Ramos (cell line): ENCODE results near the gene FAM221B.

Experiments
- in situ Hi-C: fragments of 300-500 bp; cut with MboI; formaldehyde crosslinking; loops from one replicate; pipeline ENCODE4 v1.14.3; 2022; ENCODE audit warnings: low sequenced_read_pairs; ENCODE audit not compliant: unreplicated experiment

FAM221B gene

DNA sequence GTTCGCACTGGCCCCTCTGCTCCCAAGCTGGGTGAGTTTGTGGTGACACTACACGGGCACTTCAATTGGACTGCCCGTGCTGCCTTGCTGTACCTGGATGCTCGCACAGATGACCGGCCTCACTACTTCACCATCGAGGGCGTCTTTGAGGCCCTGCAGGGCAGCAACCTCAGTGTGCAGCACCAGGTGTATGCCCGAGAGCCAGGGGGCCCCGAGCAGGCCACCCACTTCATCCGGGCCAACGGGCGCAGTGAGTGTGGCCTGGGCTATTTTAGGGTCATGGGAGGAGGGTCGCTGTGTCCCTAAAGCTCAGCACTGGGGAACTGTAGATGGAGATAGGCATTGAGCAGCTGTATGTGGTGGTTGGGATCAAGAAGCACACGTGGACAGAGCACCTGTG is 35.7 kb downstream of the FAM221B start:
- in situ Hi-C loops, result loop anchor here (5.0 kb wide), 1 partner anchor 84 kb away; no protein-coding TSS in a partner anchor

DNA sequence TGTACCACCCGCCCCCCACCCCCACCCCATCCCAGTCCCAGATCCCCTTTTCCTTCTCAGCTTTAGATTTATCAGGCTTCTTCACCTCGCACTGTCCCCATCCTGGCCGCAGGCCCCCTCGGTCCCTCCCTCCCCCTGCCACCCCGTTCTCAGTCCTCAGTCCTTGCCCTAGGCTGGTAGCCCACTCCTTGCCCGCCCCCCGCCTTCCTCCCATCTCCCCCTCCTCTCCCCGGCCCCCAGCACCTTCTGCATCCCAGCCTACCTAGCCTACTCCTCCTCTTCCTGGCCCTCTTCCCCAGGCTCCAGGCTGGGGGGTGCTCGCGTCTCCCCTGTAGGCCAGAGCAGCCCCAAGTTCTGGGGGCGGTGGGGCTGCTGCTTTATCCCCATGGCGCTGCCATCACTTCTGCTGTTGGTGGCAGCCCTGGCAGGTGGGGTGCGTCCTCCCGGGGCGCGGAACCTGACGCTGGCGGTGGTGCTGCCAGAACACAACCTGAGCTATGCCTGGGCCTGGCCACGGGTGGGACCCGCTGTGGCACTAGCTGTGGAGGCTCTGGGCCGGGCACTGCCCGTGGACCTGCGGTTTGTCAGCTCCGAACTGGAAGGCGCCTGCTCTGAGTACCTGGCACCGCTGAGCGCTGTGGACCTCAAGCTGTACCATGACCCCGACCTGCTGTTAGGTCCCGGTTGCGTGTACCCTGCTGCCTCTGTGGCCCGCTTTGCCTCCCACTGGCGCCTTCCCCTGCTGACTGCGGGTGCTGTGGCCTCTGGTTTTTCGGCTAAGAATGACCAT is 36.3 kb downstream of the FAM221B start:
- in situ Hi-C loops, result loop anchor here (5.0 kb wide), 1 partner anchor 85 kb away; no protein-coding TSS in a partner anchor

DNA sequence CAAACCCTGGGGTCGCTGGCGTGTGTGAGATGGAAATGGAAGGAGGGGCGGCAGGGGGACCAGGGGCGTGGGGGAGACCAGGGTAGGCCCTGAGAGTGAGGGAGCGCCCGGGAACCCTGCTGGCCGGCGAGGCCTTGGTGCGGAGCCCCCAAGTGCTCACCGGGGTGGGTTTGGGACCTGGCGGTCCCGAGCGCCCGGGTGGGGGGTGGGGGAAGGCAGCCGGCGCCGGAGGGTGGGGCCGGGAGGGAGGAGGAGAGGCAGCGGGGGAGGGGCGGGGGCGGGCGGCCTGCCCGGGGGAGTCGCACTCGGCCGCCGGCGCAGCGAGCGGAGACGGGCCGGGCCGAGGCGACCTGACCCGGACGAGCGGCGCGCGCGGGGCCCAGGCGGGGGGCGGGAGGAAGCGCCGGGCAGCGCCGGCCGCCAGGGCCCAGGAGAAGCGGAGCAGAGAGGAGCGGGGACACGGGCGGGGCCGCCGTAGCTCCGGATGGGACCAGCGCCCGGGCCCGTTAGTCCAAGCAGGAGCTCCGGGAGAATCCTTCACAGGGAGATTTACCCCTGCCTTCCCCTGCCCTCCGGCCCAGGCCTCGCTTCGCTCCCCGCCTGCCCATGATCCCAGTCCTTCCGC is 37.1 kb downstream of the FAM221B start, which contains the start of gene NPR2:
Gene NPR2 (plus strand): TSS at position 295 of the 625 bp plus-strand sequence. CDS start 818 bp downstream, outside the sequence.
- in situ Hi-C loops, result loop anchor here (5.0 kb wide), 1 partner anchor 86 kb away; no protein-coding TSS in a partner anchor

DNA sequence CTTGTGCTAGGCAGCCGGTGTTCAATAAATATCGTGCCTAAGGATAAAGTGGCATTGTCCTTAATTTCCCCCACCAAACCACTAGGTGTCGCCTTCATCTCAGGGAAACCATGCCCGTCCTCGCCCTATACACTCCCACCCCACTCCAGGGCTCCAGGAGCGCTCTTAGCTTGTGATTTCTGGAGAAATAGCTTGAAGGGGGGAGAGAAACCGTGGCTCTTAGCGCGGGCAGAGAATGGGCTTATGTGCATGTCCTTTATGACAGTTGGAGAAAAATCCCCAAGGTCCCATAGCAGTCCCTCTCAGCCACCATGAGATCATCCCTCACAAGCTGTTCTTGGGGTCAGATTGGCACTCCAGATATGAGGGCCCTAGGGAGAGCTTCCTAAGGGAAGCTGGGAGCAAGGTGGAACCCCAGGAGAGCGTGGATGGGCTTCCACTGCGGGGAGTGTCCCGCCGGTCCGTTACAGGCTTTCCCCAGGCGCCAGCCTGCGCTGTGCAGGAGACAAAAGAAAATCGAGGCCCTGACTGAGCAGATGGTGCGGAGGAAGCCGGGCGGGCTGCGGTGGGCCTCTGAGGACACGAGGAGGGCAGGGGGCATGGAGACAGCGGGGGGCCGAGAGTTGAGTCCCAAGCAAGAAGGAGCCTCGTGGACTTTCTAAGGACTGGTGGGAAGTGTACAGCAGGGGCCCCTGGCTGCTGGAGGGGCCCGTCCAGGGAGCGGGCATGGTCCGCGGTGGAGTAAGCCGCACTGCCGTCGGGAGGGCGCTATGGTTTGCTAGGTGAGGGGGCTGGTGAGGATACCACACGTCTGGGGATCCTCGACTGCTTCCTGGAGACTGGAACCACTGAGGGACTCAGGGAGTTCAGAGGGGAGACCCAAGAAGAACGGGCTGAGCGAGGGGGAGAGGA is 37.9 kb downstream of the FAM221B start:
- in situ Hi-C loops, result loop anchor here (5.0 kb wide), 1 partner anchor 87 kb away; no protein-coding TSS in a partner anchor

DNA sequence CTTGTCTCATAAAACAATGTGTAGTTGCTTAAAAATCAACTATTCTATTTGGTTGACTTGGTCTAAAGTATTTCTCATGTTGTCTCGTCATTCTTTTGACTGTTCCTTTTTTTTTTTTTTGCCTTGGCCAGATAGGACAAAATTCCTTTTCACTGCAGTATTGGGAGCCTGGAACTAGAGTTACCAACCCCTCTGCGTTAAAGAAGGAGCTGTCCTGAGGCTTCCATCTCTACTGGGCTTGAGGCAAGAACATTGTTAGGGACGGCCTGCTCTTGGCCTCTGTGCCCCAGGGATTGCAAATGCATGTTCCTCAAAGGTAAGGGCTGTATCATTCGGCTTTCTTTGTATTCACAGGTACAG is 38.5 kb downstream of the FAM221B start:
- in situ Hi-C loops, result loop anchor here (5.0 kb wide), 1 partner anchor 87 kb away; no protein-coding TSS in a partner anchor

DNA sequence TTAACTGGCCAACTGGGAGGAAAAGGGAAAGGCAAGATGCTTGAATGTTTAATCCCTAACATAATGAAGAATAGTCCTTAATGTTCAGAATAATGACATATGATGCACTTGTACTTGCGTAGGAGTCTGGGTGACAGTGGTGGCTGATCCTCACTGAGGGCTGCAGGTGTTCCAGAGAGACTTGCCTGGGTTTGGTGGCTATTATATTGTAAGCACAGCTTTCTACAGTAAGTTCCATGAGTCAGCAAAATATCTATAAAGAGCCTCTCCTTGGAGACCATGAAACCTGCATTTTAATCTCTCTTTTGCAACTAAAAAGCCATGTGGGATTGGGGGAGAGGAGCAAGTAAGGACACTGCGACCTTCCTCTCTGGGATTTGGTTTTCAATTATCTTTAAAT is 39.0 kb downstream of the FAM221B start:
- in situ Hi-C loops, result no loop called here

DNA sequence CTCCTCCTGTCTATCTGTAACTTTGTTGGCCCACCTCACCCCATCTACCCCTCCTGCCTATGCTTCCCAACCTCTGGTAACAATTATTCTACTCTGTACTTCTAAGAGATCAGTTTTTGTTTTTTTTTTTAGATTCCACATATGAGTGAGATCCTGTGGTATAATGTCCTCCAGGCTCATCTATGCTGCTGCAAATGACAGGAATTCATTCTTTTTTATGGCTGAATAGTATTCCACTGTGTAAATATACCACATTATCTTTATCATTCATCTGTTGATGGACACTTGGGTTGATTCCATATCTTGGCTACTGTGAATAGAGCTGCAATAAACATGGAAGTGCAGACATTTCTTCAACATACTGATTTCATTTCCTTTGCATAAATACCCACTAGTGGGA is 45.1 kb downstream of the FAM221B start:
- in situ Hi-C loops, result no loop called here

DNA sequence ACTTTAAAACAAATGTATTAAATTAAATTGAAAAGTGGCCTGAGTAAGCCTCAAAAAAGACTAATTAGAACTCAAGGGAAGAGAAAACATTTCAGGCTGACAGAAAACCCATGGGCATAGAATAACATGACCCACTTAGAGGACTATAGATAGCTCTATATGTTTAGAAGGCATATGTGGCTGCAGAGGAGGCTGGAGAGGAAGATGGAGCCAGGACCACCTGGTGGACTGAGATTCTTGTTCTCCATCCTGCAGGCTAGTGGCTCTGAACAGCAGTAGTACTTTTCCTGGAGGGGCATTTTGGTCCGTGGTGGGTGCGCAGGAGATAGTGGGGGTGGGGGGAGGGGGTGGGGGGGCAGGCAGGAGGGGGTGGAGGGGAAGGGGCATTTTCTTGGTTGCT is 47.5 kb downstream of the FAM221B start:
- in situ Hi-C loops, result no loop called here

DNA sequence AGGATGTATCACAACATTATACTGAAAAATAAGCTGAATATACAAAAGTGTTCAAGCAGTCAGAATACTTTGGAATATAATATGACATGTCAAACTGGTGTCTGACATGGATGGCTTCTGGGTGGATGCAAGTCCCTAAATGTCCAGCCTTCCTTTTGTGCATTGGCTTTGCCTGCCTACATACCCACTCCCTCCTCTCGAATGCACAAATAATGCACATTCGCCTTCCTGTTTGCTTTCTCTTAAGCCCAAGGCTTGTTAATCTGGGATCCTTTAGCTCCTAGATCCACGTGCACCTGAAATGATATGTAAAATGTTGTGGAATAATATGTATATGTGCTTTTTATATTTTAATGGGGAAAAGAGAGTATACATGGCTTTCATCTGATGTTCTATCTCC is 50.0 kb downstream of the FAM221B start:
- in situ Hi-C loops, result no loop called here

DNA sequence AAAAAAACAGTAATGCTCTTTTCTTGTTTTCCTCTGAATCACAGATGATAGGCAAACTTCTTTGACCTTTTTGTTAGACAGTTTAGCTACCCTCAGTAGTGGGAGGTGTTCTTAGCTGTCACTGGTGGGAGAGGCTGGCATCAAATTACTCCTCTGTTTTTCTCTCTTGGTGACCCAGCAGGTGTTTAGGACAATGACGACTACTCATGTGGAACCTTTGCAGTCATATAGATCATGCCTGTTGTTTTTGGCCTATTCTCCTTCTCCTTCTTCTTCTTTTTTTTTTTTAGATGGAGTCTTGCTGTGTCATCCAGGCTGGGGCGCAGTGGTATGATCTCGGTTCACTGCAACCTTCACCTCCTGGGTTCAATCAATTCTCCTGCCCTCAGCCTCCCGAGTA is 52.5 kb downstream of the FAM221B start:
- in situ Hi-C loops, result no loop called here

DNA sequence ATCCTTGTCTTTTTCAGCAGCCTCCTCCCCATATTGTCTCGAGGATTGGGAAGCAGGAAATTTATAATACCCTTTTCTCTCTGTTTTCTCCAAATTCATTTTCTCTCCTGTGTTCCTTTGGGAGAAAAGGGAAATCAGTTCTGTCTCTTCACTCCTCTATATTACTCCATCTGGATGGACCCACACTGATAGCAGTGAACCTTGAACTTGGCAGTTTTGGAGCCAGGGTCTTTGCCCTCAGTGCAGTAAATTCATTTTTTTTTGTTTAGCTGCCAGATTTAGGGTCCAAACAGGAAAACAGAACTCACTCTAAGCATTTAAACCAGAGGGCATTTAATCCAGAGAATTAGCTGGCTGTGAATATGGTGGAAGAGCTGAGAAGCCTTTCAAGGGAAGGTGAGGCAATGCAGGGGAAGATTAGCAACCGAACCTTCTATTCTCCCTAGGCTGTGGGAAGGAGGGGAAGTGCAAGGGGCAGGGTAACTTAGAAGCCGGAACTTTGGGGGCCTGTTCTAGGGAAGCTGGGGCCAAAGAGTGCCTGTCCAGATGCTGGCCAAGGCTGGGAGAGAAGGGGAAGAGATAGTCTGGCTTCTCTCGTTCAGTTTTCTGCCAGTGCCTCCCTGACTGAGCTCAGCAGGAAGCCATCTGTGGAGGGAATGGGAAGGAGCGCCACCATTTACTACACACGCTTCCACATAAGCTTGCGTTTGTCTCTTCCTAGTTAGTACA is 53.5 kb downstream of the FAM221B start:
- in situ Hi-C loops, result no loop called here

DNA sequence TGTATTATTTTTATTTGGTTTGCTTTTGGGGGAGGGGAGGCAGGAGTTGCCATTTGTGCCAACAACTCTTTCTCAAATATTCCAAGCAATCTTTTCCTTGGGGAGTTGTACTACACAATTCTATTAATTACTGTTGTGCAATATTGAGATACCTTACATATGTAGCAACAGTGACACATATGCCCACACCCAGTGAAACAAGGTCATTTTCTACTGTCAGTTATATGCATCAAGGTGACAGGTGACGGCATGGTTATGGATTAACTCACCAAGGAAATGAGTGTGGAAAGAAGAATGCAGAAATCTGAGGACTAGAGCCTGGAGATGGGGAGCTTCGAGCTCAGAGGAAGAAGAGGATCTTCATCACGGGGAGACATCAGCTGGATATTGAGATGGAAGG is 56.6 kb downstream of the FAM221B start:
- in situ Hi-C loops, result no loop called here

DNA sequence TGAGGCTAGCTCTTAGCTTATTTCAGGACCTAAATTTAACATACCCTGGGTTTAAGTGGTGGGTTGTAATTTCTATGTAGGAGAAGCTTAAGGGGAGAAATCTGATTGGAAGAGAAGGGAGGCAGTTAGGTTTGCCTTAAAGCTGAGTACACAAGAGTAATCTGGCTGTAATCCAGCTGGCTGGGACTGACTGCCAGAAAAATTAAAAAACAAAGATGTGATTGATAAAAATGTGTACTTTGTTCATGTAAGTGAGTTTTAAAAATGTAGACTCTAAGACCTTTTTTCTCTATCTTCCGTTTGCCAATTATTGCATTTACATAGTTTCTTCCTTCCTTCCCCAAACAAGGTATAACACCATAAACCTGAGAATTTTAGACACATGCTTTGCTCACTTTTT is 57.0 kb downstream of the FAM221B start:
- in situ Hi-C loops, result no loop called here

DNA sequence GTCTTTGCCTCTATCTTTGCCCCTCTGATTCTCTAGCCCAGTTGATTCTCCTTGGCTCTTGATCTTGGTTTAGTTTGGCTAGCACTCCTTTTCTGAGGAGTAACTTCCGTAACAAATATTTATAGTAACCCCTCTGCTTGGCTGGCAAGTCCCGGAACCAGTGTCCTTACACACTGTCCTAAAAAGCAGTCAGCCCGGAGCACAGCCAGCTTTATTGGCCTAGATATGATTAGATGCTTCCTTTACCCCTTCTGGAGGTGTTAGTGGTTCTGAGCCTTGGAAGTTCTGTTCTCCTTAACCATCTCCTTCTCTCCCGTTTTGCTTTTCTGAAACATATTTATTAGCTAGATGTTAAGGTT is 57.5 kb downstream of the FAM221B start:
- in situ Hi-C loops, result no loop called here

DNA sequence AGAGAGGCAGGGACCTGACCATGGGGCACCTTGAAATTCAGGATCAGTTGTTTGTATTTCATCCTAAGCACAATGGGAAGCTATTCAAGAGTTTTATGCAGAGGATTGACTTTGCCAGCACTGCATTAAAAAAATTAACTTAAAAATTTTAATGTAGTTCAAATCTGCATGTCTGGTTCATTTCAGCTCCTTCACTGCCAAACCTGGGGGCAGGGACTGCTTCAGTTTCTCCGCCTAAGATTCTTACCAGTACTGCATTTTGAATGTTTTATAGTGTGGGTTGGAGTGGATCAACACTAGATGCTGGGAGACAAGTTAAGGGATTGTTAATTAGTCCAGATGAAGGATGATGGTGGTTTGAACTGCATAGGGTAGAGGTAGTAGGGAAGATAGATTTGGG is 58.8 kb downstream of the FAM221B start:
- in situ Hi-C loops, result no loop called here

DNA sequence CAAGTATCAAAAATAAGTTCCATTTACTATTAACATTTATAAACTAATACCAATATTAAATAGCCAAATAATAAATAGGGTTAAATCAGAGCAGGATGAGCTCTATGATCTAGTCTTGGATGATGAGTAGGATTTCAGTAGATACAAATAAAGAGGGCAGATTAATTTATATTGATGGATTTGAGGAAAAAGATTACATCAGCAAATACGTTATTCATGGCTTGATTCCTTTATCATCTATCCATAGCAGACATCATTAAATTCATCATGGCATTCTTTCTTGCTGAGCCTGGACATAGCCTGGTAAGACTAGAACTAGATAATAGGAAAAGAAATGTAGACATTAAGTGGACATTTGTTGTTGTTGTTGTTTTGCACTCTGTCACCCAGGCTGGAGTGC is 61.1 kb downstream of the FAM221B start:
- in situ Hi-C loops, result no loop called here

DNA sequence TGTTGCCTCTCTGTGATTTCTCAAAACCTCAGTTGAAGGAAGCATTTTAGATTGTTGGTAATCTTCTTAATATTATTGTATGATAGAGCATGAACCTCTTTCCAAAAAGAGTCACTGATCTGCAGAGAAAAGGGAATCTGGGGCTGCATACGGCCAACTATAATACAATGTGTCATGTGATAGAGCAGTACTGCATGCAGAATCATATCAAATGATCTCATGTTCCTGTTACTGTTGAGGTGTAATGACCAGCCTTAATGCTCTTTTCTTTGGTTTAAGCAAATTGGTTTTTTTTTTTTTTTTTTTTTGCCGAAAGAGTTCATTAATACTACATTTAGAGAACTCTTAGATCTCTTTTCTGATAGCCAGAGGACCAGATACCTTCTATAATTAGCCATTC is 61.5 kb downstream of the FAM221B start:
- in situ Hi-C loops, result no loop called here
